Coronary artery (tissue), 2 donors: Measurements from ENCODE around the gene TINAGL1.

Source experiments
- DNase-seq: peaks from one replicate; pipeline ENCODE4 v3.0.0-alpha.2; 2017; ENCODE audit warnings: low spot score
- H3K27ac ChIP-seq, 2 donors: fragments of 200-600 bp; sonication (generic); one replicate each; pipeline ENCODE4 v1.5.1; 2016 to 2019
- H3K4me3 ChIP-seq: fragments of 200-600 bp; sonication (generic); 2 replicates; pipeline ENCODE4 v1.5.1; 2016; ENCODE audit warnings: mild to moderate bottlenecking, moderate library complexity
- TF ChIP-seq, protein P1 (sequence below): fragments of 200-600 bp; sonication (generic); IDR thresholded peaks from one replicate; pipeline ENCODE4 v1.5.1; 2019; ENCODE audit warnings: antibody characterized with exemption

TINAGL1 gene

DNA sequence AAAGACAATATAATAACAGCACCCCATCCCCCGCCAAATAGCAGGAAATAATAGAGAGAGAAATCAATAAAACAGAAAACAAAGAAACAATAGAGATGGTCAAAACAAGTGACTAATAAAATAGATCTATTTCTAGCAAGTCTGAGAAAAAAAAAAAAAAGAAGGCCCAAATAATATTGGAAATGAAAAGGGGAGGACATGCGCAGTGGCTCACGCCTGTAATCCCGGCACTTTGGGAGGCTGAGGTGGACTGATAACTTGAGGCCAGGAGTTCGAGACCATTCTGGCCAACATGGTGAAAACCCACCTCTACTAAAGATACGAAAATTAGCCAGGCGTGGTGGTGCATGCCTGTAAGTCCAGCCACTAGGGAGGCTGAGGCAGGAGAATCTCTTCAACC, 22.7 kb downstream of the TINAGL1 start:
- Histone ChIP-seq H3K4me3 (no peak overlapping the region), H3K27ac (no peak overlapping the region)
- TF ChIP-seq, protein P1, sequence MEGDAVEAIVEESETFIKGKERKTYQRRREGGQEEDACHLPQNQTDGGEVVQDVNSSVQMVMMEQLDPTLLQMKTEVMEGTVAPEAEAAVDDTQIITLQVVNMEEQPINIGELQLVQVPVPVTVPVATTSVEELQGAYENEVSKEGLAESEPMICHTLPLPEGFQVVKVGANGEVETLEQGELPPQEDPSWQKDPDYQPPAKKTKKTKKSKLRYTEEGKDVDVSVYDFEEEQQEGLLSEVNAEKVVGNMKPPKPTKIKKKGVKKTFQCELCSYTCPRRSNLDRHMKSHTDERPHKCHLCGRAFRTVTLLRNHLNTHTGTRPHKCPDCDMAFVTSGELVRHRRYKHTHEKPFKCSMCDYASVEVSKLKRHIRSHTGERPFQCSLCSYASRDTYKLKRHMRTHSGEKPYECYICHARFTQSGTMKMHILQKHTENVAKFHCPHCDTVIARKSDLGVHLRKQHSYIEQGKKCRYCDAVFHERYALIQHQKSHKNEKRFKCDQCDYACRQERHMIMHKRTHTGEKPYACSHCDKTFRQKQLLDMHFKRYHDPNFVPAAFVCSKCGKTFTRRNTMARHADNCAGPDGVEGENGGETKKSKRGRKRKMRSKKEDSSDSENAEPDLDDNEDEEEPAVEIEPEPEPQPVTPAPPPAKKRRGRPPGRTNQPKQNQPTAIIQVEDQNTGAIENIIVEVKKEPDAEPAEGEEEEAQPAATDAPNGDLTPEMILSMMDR, result no peak
- DNase-seq, result no peak

DNA sequence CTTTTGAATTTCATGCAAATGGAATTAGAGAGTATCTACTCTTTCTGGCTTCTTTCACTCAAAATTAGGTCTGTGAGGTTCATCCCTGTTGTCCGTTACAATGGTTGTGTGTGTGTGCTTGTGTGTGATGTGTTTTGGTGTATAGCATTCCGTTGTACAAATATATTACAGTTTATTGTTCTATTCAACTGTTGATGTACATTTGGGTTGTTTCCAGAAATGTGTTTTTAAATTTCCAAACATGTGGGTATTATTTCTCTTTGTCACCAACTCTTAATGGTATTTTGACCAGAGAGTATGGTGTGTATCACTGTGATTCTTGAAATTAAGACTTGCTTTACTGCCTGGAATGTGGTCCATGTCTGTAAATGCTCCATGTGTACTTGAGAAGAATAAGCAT, 24.3 kb downstream of the TINAGL1 start:
- no peak for DNase-seq
- Histone ChIP-seq H3K27ac (no peak overlapping the region), H3K4me3 (no peak overlapping the region)
- TF ChIP-seq, protein P1, result no peak

DNA sequence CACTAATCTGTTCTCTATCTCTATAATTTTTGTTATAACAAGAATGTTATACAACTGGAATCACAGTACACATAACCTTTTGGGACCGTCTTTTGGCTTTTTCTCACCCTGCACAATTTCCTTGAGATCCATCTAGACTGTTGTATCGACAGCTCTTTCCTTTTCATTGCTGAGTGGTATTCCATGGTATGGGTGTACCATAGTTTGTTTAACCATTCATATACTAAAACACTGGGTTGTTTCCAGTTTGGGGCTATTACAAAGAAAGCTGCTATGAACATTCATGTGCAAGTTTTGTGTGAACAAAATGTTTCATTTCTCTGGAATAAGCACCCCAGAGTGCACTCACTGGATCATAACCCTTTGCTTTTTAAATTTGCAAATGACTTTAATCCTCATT, 25.8 kb downstream of the TINAGL1 start:
- TF ChIP-seq, protein P1, result no peak
- no peak for DNase-seq

DNA sequence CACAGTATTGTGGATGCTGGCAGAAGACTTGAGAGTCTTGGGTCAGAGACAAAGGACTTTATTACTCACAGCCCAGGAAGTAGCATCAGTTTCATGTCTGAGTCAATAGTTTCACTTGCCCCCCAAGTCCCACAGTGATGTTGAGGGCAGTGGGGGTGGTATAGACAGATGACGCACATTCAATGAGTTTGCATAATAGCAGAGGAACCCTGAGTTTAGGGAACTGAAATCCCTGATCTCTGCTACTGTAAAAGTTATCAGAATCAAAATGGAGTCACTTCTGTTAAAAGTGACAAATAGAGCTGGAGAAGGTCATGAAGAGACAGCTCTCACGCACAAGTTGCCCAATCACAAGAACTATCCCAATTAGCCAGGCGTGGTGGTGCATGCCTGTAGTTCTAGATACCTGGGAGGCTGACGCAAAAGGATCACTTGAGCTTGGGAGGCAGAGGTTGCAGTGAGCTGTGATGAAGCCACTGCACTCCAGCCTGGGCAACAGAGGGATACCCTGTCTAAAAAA, 29.7 kb downstream of the TINAGL1 start:
- H3K4me3 ChIP-seq, result no peak overlapping the region
- TF ChIP-seq, protein P1, result no peak
- peak; percentile 21 for DNase-seq
- no peak overlapping the region for H3K27ac ChIP-seq

More for the DNA sequence above, 25.8 kb downstream of the TINAGL1 start:
- no peak overlapping the region for H3K27ac ChIP-seq
- no peak overlapping the region for H3K4me3 ChIP-seq

DNA sequence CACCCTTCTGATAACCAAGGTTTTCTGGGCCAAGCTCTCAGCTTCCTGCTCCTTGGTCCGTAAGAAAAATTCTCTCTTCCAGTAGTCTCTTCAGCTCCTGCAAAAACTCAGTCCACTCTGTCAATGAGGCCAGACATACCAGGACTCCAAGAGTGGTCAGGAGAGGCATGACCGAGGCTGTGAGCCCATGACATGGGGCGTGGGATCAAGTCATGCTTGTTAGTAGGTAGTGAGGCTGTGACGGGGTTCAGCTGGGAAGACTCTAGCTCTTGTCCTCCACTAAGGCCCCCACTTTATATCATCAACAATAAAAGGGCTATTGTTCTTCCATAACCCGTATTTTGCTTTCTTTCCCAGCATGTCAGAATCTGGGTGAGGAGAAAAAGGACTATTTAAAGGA, 31.0 kb downstream of the TINAGL1 start:
- TF ChIP-seq, protein P1, result no peak
- peak; percentile 36 for DNase-seq
- Histone ChIP-seq H3K4me3 (no peak overlapping the region), H3K27ac (no peak overlapping the region)

DNA sequence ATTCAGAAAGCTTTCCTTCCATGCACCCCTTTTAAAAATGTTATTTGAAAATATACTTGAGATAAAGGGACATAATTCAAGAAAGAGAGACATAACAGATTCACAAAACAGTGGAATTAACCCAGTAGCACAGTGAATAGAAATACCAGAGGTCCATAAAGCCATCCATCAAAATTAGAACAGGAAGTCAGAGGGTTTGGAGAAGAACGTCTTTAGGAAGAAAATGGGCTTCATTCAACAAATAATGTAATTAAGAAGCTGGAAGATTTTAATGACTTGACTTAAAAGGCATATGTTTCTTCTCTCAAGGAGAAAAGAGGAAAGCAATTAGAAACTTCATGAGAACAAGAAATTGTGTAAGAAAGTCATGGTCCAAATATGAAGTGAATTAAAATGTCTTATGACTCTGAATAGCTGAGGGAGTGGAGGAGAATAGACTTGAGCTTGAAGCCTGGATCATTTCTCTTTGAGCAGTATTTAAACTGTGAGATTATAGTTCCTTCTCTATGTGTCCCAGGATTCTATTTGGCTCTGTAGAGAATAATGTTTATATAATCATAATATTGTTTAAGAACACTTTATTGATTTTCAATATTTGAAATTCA, 33.3 kb downstream of the TINAGL1 start:
- H3K4me3 ChIP-seq, result no peak overlapping the region
- TF ChIP-seq, protein P1, result no peak
- no peak for DNase-seq
- H3K27ac ChIP-seq, result no peak overlapping the region

DNA sequence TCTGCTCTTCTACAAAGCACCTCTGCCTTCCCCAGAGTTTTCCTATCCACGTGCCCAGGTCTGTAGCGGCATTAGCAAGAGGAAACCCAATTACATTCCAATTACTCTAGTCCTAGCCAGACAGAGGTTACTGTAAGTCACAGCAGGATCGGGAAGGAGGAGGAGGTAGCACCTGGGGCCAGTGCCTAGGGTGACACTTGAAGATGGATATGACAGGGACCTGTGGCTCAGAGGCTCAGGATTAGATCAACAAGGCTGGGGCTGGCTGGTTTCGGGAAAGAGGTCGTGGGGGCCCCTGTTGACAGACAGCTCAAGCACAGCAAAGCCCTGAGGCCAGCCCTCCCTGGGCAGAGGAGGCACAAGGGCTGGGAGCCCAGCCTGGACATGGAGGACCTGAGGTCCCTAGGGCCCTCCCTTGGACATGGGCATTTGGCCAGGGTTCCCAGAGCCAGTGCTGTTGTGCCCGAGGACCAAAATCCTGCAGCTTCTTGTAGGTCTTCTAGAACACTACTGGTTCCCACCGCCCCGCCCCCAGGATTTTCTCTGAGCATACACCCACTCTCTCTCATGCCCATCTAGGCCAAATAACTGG, 38.2 kb downstream of the TINAGL1 start:
- TF ChIP-seq, protein P1, result no peak
- no peak overlapping the region for H3K4me3 ChIP-seq
- peak overlapping the region; percentile 66 to 79 for H3K27ac ChIP-seq
- peak; percentile 80 for DNase-seq
